IMR-90 (cell line): ENCODE results near the gene PCGF5. TPM values are rescaled to one million over a fixed set of nuclear protein-coding genes. Genes with fewer than 3 reads are reported as not detected.

Source experiments
- ATAC-seq: fragments of 200-7000 bp; cut with Tn5 transposase; 2 replicates; pipeline ENCODE4 v1.9.1; 2020; ENCODE audit warnings: low read depth, mild to moderate bottlenecking, moderate library complexity
- BruUV-seq: library from RNA; stranded (reverse); fragments of 400-500 nt; replicated peaks from 2 replicates; lab custom pipeline; 2021; lab: Mats Ljungman, UMichigan
- CTCF ChIA-PET: fragments of 300-600 bp; formaldehyde crosslinking; extraction: SDS; loops from one replicate; lab custom pipeline; 2021; ENCODE audit warnings: antibody characterized with exemption; lab: Yijun Ruan, JAX
- POLR2A ChIA-PET: fragments of 300-600 bp; sonication (Branson Sonifier 250); formaldehyde crosslinking; loops from one replicate; lab custom pipeline; 2022; ENCODE audit warnings: antibody characterized with exemption; ENCODE audit not compliant: unreplicated experiment; lab: Charles Lee
- DNase-seq: peaks from one replicate; pipeline ENCODE4 v3.0.0; 2013
- H2AFZ ChIP-seq: replicated peaks from 2 replicates; pipeline ENCODE3; 2013; ENCODE audit warnings: low read length, mild to moderate bottlenecking; ENCODE audit not compliant: poor library complexity
- H2AK5ac ChIP-seq: 2 replicates; pipeline ENCODE4 v1.6.1; 2013; ENCODE audit warnings: low read depth, low read length, inconsistent platforms
- H2AK9ac ChIP-seq: replicated peaks from 2 replicates; pipeline ENCODE3; 2013; ENCODE audit warnings: mild to moderate bottlenecking, low read depth, low read length, moderate library complexity; ENCODE audit not compliant: poor library complexity
- H2BK120ac ChIP-seq: 2 replicates; pipeline ENCODE4 v1.6.1; 2013; ENCODE audit warnings: low read depth, low read length, inconsistent platforms
- H2BK15ac ChIP-seq: 3 replicates; pipeline ENCODE4 v1.6.1; 2013; ENCODE audit warnings: low read depth, low read length, inconsistent platforms
- H2BK20ac ChIP-seq: 2 replicates; pipeline ENCODE4 v1.6.1; 2013; ENCODE audit warnings: low read depth, mild to moderate bottlenecking, inconsistent platforms, low read length, moderate library complexity
- H2BK5ac ChIP-seq: 2 replicates; pipeline ENCODE4 v1.6.1; 2013; ENCODE audit warnings: mild to moderate bottlenecking, low read depth, low read length, inconsistent platforms; ENCODE audit not compliant: poor library complexity, severe bottlenecking
- H3K14ac ChIP-seq: replicated peaks from 2 replicates; pipeline ENCODE4 v1.6.1; 2013; ENCODE audit warnings: low read depth, low read length, inconsistent platforms
- H3K18ac ChIP-seq: 2 replicates; pipeline ENCODE4 v1.6.1; 2013; ENCODE audit warnings: low read depth, low read length, control low read depth
- H3K23ac ChIP-seq: 2 replicates; pipeline ENCODE4 v1.6.1; 2013; ENCODE audit warnings: low read depth, low read length, inconsistent platforms
- H3K27ac ChIP-seq: 2 replicates; pipeline ENCODE4 v1.5.1; 2013; ENCODE audit warnings: mild to moderate bottlenecking, control low read depth, low read length; ENCODE audit not compliant: insufficient read depth
- H3K27me3 ChIP-seq: 2 replicates; pipeline ENCODE4 v1.6.1; 2013; ENCODE audit warnings: low read length; ENCODE audit not compliant: control insufficient read depth, insufficient read depth
- H3K36me3 ChIP-seq: 2 replicates; pipeline ENCODE4 v1.6.1; 2013; ENCODE audit warnings: low read length, mixed read lengths; ENCODE audit not compliant: control insufficient read depth, insufficient read depth
- H3K4ac ChIP-seq: 2 replicates; pipeline ENCODE4 v1.6.1; 2013; ENCODE audit warnings: low read depth, low read length, inconsistent platforms
- H3K4me1 ChIP-seq: 2 replicates; pipeline ENCODE4 v1.6.1; 2013; ENCODE audit warnings: low read length, mixed read lengths; ENCODE audit not compliant: control insufficient read depth, insufficient read depth
- H3K4me2 ChIP-seq: 2 replicates; pipeline ENCODE4 v1.6.1; 2013; ENCODE audit warnings: low read depth, mild to moderate bottlenecking, control low read depth, low read length, moderate library complexity
- H3K4me3 ChIP-seq: 2 replicates; pipeline ENCODE4 v1.5.1; 2013; ENCODE audit warnings: low read depth, mild to moderate bottlenecking, control low read depth, low read length, moderate library complexity; ENCODE audit not compliant: insufficient read depth
- H3K56ac ChIP-seq: 2 replicates; pipeline ENCODE4 v1.6.1; 2013; ENCODE audit warnings: low read length, inconsistent platforms; ENCODE audit not compliant: insufficient read depth; ENCODE audit errors: extremely low read depth
- H3K79me1 ChIP-seq, 2 experiments: 2 replicates each; pipeline ENCODE4 v1.6.1; 2013; ENCODE audit warnings: low read length in 2 of 2, inconsistent platforms in 1 of 2, low read depth in 1 of 2
- H3K9ac ChIP-seq: 2 replicates; pipeline ENCODE4 v1.6.1; 2013; ENCODE audit warnings: low read depth, low read length, control low read depth
- H3K9me1 ChIP-seq: 2 replicates; pipeline ENCODE4 v1.6.1; 2013; ENCODE audit warnings: low read length, inconsistent platforms; ENCODE audit not compliant: insufficient read depth
- H3K9me3 ChIP-seq: 2 replicates; pipeline ENCODE4 v1.6.1; 2013; ENCODE audit warnings: low read length; ENCODE audit not compliant: control insufficient read depth, insufficient read depth
- H4K20me1 ChIP-seq: 2 replicates; pipeline ENCODE4 v1.6.1; 2013; ENCODE audit warnings: low read length, inconsistent platforms; ENCODE audit not compliant: insufficient read depth
- H4K5ac ChIP-seq: 2 replicates; pipeline ENCODE4 v1.6.1; 2013; ENCODE audit warnings: mild to moderate bottlenecking, low read depth, low read length, control low read depth
- H4K8ac ChIP-seq, 2 experiments: 2 replicates each; pipeline ENCODE4 v1.6.1; 2013; ENCODE audit warnings: low read depth in 2 of 2, low read length in 2 of 2, control low read depth in 1 of 2, inconsistent platforms in 1 of 2
- H4K91ac ChIP-seq: 2 replicates; pipeline ENCODE4 v1.6.1; 2013; ENCODE audit warnings: low read depth, low read length, inconsistent platforms; ENCODE audit not compliant: insufficient read depth
- BHLHE40 ChIP-seq: fragments of 150-350 bp; IDR thresholded peaks from 2 replicates; pipeline ENCODE4 v1.6.1; 2016; ENCODE audit warnings: mild to moderate bottlenecking, low read depth, low read length
- CHD1 ChIP-seq: IDR thresholded peaks from 2 replicates; pipeline ENCODE4 v1.6.1; 2012; ENCODE audit warnings: low read depth, low read length, improper control_type of control experiment
- MAFK ChIP-seq: IDR thresholded peaks from 2 replicates; pipeline ENCODE4 v1.6.1; 2012; ENCODE audit warnings: low read depth, low read length, improper control_type of control experiment
- NFE2L2 ChIP-seq: fragments of 150-350 bp; IDR thresholded peaks from 2 replicates; pipeline ENCODE4 v1.6.1; 2016; ENCODE audit warnings: low read depth, mild to moderate bottlenecking, low read length
- RCOR1 ChIP-seq: IDR thresholded peaks from 2 replicates; pipeline ENCODE4 v1.6.1; 2012; ENCODE audit warnings: mild to moderate bottlenecking, low read length, improper control_type of control experiment; ENCODE audit not compliant: insufficient replicate concordance
- USF2 ChIP-seq: fragments of 150-350 bp; IDR thresholded peaks from 2 replicates; pipeline ENCODE4 v1.6.1; 2017; ENCODE audit warnings: mild to moderate bottlenecking, antibody characterized with exemption, low read length, low read depth
- WGBS, 2 experiments: methylation state at CpG; one replicate each; pipeline versions ENCODE4 v1.1.5 to v1.1.7; 2013; ENCODE audit warnings: missing lambda C conversion rate in 2 of 2; ENCODE audit not compliant: insufficient read length in 1 of 2; ENCODE audit errors: extremely low coverage in 2 of 2; 5-methylcytosine and 5-hydroxymethylcytosine counted together
- dilution Hi-C: fragments of 300-500 bp; cut with HindIII; formaldehyde crosslinking; loops from one replicate; pipeline ENCODE4 v1.14.3; 2018; ENCODE audit warnings: low sequenced_read_pairs; ENCODE audit not compliant: unreplicated experiment
- in situ Hi-C: fragments of 300-500 bp; cut with MboI; formaldehyde crosslinking; loops from 3 replicates; pipeline ENCODE4 v1.14.3; 2019; ENCODE audit warnings: low sequenced_read_pairs, inconsistent platforms, mixed read lengths
- intact Hi-C: fragments of 100-400 bp; cut with micrococcal nuclease; formaldehyde crosslinking; loops from 2 replicates; pipeline ENCODE4 v1.10.0; 2022
- polyA plus RNA-seq, 3 experiments: library from polyadenylated mRNA; depleted of rRNA; stranded (reverse); fragments of >200 nt; gene quantifications; 2 replicates each; pipeline ENCODE4 v1.2.3, GENCODE V29; 2012; ENCODE audit warnings: low replicate concordance in 1 of 3
- total RNA-seq: library from RNA; depleted of rRNA; stranded (reverse); fragments of >200 nt; gene quantifications from 2 replicates; pipeline ENCODE4 v1.2.3, GENCODE V29; 2012

PCGF5 gene
- total and polyA plus RNA-seq, 2 of the 4 experiments (the other 2 are of a cell fraction) = 9.0 to 18.1 TPM

- no peak overlapping the region for H2AFZ ChIP-seq
- intact Hi-C loops (no loop called here), dilution Hi-C loops (no loop called here), in situ Hi-C loops (no loop called here)
- H3K9me3 ChIP-seq = no peaks in the 10 kb centered on the region
- no peak overlapping the region; the same call in 2 of the 3 replicates for H2BK15ac ChIP-seq
- no peak overlapping the region for H3K4me2 ChIP-seq
- H3K4me1 ChIP-seq = peaks cover 2% of the 10 kb centered on the region; the same call in 1 of the 2 replicates
- H3K4me3 ChIP-seq = no peak overlapping the region
- ATAC-seq (peak; percentile 42; the same call in 1 of the 2 replicates), DNase-seq (no peak)
- no peaks in the 10 kb centered on the region for H3K36me3 ChIP-seq
- H4K20me1 ChIP-seq = peaks cover 9% of the 10 kb centered on the region; the same call in 1 of the 2 replicates
- H4K8ac ChIP-seq = no peak overlapping the region
- H3K14ac ChIP-seq = no peak overlapping the region
- no peaks in the 10 kb centered on the region; the same call in 1 of the 2 replicates for H3K9me1 ChIP-seq
- no peak overlapping the region for H2AK9ac ChIP-seq
- peaks cover 33 to 34% of the 10 kb centered on the region in 2 experiments for H3K79me1 ChIP-seq
- no peak overlapping the region for H2BK20ac ChIP-seq
- ChIA-PET POLR2A (no interaction called here), CTCF (no interaction called here)
- no peak overlapping the region for H3K56ac ChIP-seq
- TF ChIP-seq BHLHE40 (no peak), CHD1 (no peak), USF2 (no peak), MAFK (no peak), NFE2L2 (no peak), RCOR1 (no peak)
- no peak overlapping the region for H3K4ac ChIP-seq
- H4K91ac ChIP-seq = no peak overlapping the region
- 0% methylated on average over 1 of the region's 2 CpGs; no CpG with 5 or more reads in 1 of the 2 experiments for WGBS, 2 experiments
- H2BK5ac ChIP-seq = no peak overlapping the region
- no peak overlapping the region for H3K18ac ChIP-seq
- H3K27me3 ChIP-seq = no peaks in the 10 kb centered on the region
- no peak overlapping the region for H2AK5ac ChIP-seq
- H3K27ac ChIP-seq = no peak overlapping the region
- H3K9ac ChIP-seq = no peak overlapping the region
- H3K23ac ChIP-seq = no peak overlapping the region
- no peak overlapping the region for H2BK120ac ChIP-seq
- BruUV-seq = no TSS peak
- no peak overlapping the region for H4K5ac ChIP-seq
These were observed 8.8 kb upstream of the PCGF5 start for GRCh38 chr10:91211675-91212074.
